Hematopoietic multipotent progenitor cell treated with erythropoietin and hydrocortisone succinate and interleukin-3 and kit ligand, for 17 days (in vitro differentiated cells): ENCODE measurements around the gene C1D.
A peak's percentile ranks its signal among the peaks of the same experiment; 100 is the strongest.
"Not testable (repeated sequence)": the region's sequence is repeated elsewhere in the genome, so short reads cannot be mapped to it uniquely, and the experiment has no call there.

Experiments used
- DNase-seq: peaks from one replicate; pipeline ENCODE4 v3.0.0-alpha.2; 2015; ENCODE audit warnings: low spot score

C1D gene

DNA sequence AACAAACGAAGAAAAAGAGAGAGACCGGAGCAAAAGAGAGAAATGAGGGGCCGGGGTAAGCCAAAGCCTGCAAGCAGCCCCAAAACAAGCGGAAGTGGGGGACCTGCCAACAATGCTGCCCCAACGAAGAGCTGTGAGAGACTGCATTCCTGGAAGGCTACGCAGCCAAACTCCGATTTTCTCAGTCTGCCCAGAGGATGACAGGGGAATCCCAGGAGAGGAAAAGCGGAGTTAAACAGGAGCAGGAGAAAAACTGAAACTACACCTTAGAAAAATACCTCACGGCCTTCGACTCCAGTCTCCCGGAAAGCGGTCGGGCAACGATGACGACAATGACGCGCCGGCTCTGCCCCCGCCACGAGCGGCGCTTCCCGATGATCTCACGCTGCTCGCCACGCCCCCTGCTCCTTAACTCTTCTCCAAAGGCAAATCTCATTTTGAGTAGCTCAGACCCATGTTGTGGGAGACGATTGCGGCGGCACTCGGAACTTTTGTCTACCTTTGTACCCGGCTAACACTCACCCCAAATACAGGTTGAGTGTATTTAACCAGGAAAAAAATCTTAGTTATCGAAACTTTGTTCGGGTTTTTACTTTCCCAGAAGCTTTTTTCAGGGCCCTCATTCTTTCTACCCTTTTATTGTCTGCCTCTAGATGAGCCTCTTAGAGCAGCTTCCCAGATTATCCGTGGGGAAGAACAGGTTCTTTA is at the start of gene C1D:
C1D (minus strand) TSS at position 325 of the 708 bp plus-strand sequence. CDS start 15,694 bp downstream, outside the sequence.
- peak; percentile 95 for DNase-seq

DNA sequence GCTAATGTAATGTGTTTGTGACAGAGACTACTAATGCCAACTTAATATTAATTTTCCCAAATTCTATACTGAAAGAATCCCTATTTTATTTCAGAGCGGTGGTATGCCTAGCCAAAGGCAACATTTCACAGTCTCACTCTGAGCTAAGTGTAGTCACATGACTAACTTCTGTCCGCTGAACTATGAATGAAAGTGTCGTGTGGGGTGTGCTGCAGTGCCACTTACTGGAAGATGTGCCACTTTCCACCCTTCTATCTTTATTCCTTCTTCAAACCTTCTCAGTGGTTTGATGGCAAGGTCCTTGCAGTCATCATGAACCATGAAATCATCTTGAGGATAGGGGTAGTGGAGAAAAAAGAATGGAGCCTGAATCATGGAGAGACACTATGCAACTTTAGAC is 47.3 kb upstream of the C1D start:
- DNase-seq = no peak

DNA sequence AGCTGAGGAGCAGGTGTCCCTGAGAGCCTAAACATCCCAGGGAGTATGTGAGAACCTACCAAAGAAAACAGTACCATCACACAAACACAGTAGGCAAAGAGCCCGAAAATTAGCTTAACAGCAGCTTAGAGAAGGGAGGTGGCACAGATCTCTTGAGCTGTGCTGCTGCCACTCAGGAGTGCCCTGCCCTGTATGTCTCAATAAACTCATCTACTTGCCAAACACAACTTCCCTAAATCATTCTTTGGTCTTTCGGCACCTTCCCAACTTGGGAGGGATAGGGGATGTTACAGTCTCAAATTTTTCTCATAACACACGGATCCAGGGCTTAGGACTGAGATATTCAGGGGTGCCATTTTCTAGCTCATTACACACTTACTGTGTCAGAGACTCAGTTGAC is 45.3 kb upstream of the C1D start:
- no peak for DNase-seq

DNA sequence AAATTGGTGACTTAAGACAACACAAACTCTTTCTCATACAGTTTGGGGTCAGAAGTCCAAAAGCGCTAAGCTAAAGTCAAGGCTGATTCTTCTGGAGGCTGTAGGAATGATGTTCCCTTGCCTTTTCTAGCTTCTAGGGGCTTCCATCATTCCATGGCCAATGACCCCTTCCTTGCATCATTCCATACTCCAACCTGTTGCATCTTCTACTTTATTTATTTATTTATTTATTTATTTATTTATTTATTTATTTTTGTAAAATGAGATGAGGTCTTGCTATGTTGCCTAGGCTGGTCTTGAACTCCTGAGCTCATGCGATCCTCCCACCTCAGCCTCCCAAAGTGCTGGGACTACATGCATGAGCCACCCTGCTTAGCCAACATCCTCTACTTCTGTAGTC is 44.7 kb upstream of the C1D start:
- no peak for DNase-seq

- no peak for DNase-seq
These were observed 41.5 kb upstream of the C1D start for GRCh38 chr2:68104111-68104835.

DNA sequence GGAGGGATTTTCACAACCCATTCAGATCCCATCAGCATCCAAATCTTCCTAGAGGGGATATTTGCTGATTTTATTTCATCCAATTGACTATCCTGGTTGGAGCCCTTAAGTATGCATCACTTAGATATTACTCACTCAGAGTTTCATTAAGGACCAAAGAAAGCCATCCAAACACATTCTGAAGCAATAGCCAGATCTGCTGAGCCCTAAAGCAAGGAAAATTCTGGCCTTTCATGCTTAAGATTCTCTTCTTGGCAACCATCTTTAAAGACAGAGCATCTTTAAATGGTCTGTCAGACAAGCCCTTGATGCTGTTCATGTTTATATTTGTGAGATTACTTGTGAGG is 40.9 kb upstream of the C1D start:
- no peak for DNase-seq

DNA sequence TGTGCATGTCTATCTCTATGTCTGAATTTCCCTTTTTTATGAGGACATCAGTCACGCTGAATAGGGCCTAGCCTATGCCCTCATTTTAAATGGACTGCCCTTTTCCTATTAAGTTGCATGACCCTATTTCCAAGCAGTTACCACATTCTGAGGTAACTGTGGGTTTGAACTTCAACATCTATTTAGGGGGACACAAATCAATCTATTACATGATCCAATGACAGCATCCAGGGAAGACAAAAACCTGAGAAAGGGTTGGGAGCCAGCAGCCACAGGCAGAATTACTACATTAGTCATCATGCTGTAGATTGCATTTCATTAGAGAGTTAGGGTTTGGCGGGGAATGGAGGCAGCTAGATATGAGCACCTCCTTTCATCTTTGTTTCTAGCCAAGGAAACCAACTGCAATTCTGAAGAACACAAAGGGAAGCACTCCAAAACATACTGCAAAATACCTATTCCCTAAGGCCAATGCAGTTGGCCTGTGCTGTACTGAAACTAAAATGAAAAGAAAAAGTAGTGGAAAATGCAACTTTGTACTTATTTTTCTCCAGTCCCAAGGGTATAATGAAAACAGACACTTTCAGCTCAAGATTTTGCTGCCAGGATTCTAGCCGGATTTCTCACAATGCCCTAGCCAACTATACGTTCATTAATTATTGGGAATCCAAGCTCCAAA is 40.4 kb upstream of the C1D start:
- no peak for DNase-seq

DNA sequence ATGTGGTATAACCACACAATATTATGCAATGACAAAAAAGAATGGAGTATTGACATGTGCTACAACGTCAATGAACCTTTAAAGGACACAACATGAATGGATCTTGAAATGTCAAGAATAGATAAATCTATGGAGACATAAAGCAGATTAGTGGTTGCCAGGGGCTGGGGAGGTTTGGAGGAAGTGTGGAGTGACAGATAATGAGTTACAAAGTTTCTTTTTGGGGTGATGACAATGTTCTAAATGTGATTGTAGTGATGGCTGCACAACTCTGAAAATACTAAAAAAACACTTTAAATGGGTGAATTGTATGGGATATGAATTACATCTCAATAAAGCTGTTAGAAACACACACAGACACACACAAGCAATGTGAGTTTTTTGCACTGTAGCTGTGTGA is 37.4 kb upstream of the C1D start:
- DNase-seq = no peak

DNA sequence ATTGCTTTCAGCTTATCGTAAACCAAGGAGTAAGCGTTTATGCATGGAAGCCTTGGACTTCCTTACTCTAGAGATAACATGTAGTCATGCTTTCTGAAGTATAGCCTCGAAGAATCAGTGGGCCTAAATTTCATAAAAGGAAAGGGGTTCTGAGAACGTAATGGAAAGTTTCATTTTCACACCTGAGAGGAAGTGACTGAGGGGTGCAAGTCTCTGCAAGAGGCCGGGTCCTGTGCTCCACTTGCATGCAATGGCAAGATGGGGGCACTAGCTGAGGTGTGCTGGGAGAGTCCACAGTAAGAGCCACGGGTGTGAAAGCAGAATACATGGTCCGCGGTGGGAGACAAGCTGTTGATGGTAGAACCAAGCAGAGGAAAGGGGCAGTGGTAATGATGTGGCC is 36.5 kb upstream of the C1D start:
- no peak for DNase-seq

GRCh38 chr2:68098291-68098797 is 35.5 kb upstream of the C1D start:
- DNase-seq = no peak

DNA sequence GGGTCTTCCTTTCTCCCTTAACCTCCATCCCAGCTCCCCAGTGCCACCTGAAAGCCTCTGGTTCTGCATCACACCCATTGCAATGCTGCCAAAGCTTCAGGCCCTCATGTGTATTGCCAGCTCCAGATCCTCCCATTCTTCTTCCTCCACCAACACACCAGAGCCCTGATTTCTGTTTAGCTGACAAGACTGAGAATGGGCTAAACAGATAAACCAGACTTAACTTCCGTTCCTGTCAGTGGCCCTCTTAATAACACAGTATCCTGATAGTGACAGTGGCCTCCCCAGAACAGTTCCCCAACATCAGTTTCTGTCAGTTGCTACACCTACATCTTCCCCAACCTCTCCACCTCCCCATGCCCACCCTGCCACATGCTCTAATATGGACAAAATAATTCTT is 31.3 kb upstream of the C1D start:
- no peak for DNase-seq

GRCh38 chr2:68093634-68094033 is 30.8 kb upstream of the C1D start:
- no peak for DNase-seq

- DNase-seq = no peak
These were observed 28.7 kb upstream of the C1D start for GRCh38 chr2:68091439-68092034.

- no peak for DNase-seq
These were observed 27.2 kb upstream of the C1D start for GRCh38 chr2:68089961-68090360.

DNA sequence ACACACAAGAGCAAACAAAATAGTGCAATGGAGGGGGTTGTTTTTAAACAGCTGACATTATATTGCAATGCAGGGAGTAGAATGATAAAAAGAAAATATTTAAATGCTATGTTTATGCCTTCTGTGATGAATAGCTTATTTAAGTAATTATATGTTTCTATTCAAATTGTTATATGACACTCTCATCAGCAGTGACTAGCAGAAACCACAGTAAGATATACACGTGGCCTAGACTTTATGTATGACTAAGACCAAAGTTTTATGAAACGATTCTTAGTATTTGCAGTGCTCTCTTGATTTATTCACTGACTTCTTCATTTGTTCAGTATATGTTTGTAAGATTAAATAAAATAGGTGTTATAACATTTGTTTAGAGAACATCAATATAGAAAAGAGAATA is 26.1 kb upstream of the C1D start:
- DNase-seq = no peak

- no peak for DNase-seq
These were observed 23.4 kb upstream of the C1D start for GRCh38 chr2:68086166-68086565.

- no peak for DNase-seq
These were observed 20.5 kb upstream of the C1D start for GRCh38 chr2:68083346-68083745.

GRCh38 chr2:68074050-68074449 is 11.2 kb upstream of the C1D start:
- DNase-seq = no peak

DNA sequence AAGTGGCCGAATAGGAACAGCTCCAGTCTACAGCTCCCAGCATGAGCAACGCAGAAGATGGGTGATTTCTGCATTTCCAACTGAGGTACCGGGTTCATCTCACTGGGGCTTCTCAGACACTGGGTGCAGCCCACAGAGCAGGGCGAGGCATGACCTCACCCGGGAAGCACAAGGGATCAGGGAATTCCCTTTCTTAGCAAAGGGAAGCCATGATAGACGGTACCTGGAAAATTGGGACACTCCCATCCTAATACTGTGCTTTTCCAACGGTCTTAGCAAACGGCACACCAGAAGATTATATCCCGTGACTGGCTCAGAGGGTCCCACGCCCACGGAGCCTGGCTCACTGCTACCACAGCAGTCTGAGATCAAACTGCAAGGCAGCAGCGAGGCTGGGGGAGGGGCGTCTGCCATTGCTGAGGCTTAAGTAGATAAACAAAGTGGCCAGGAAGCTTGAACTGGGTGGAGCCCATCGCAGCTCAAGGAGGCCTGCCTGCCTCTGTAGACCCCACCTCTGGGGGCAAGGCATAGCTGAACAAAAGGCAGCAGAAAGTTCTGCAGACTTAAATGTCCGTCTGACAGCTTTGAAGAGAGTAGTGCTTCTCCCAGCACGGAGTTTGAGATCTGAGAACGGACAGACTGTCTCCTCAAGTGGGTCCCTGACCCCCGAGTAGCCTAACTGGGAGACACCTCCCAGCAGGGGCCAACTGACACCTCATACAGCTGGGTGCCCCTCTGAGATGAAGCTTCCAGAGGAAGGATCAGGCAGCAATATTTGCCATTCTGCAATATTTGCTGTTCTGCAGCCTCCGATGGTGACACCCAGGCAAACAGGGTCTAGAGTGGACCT is 1.2 kb upstream of the C1D start:
- not testable (repeated sequence) for DNase-seq

- DNase-seq = no peak
These were observed 2.2 kb downstream of the C1D start for GRCh38 chr2:68060652-68061051.

GRCh38 chr2:68059784-68060525 is 2.8 kb downstream of the C1D start:
- DNase-seq = no peak
